SHP77 (cell line): ENCODE results near the gene SRGAP2C.
"Not testable (repeated sequence)": the region's sequence is repeated elsewhere in the genome, so short reads cannot be mapped to it uniquely, and the experiment has no call there.

ENCODE experiments used
- DNase-seq, 2 experiments: peaks; one replicate each; lab custom pipeline; 2025; lab: John Stamatoyannopoulos, UW

The SRGAP2C gene

DNA sequence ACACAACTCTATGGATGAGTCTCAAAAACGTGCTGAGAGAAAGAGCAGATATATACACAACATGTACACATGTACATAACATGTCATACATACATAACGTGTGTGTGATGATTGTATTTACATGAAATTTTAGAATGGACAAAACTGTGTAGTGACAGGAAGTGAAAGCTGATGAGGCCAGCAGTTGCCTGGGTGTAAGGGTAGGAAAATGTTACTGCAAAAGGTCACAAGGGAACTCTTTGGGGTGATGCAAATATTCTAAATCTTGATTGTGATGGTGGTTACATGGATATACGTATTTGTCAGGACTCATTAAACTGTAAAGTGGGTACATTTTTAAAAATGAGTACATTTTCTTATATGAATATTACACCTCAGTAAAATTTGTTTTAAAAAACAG is 236.7 kb downstream of the SRGAP2C start:
- DNase-seq: not testable (repeated sequence)

DNA sequence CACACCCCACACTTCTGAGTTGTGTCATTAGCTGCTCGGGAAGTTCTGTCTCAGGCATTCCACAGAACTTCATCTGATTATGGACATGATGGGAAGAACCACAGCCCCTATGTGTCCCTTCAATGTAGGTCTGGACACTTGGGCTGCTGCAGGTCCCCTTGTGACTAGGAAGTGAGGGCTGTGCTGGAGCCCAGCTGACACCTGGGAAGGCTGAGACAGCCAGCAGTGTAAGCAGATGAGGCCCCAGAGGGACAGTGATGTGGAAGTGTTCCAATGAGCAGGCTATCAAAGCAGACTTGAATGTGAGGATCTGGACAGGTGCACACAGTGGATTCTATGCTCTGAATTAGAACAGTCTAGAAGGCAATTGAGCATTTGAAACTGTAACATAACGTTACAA is 239.2 kb downstream of the SRGAP2C start:
- not testable (repeated sequence) for DNase-seq

DNA sequence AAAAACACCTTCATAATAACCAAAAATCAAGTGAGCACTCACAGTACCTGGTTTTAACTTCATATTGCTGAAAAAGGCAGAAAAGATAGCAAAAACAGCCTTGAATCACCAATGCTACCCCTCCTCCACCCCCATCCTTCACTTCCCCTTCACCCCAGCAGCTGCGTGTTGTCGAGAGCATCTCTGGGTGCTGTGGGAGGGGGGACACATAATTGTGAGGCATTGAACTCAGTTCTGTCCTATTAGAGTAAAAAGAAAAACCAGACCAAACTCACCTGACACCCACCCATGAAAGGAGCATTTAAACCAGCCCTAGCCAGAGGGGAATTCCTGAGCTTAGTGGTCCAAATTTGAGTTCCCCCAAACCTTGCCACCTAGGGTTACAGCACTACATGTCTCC is 248.7 kb downstream of the SRGAP2C start:
- not testable (repeated sequence) for DNase-seq

DNA sequence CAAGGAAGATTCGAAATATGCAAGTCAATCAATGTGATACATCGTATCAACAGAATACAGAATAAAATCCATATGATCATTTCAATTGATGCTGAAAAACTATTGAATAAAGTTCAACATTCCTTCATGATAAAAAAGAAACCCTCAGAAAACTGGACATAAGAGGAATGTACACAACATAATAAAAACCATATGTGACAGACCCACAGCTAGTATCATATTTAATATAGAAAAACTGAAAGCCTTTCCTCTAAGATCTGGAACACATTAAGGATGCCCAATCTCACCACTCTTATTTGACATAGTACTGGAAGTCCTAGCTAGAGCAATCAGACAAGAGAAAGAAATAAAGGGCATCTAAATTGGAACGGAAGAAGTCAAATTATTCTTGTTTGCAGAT is 254.1 kb downstream of the SRGAP2C start:
- not testable (repeated sequence) for DNase-seq

DNA sequence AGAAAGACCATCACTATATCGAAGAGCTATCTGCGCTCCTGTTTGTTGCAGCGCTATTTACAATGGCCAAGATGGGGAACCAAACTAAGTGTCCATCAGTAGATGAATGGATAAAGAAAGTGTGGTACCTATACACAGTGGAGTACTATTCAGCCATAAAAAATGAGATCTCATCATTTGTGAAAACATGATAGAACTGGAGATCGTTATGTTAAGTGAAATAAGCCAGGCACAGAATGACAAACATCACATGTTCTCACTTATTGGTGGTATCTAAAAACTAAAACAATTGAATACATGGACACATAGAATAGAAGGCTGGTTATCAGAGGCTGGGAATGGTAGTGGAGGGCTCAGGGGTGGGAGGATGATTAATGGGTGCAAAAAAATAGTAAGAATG is 256.2 kb downstream of the SRGAP2C start:
- no peak for DNase-seq
